ENCODE data around the gene ZNF148.

The ZNF148 gene

DNA sequence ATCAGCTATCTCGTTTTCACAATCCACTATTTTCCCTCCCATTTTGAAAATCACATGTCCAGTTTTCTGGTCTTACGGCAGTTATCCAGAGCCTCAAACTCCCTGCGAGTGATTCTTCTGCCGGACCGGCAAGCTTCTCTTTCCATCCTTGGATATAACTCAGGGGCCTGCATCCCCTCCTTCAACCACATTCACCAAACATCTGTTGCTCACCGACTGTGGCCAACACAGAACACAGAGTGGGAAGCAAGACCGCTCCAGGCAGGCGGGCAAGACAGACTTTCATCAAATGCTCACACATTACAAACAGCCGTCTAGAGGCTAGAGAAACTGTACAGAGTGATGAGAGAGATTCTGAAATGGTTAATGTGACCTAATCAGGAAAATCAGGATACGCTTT is 154.9 kb downstream of the ZNF148 start:
- H3K4me3 ChIP-seq (ENCODE audit: low read depth, low read length) = no peak overlapping the region
- TF ChIP-seq, protein P1, sequence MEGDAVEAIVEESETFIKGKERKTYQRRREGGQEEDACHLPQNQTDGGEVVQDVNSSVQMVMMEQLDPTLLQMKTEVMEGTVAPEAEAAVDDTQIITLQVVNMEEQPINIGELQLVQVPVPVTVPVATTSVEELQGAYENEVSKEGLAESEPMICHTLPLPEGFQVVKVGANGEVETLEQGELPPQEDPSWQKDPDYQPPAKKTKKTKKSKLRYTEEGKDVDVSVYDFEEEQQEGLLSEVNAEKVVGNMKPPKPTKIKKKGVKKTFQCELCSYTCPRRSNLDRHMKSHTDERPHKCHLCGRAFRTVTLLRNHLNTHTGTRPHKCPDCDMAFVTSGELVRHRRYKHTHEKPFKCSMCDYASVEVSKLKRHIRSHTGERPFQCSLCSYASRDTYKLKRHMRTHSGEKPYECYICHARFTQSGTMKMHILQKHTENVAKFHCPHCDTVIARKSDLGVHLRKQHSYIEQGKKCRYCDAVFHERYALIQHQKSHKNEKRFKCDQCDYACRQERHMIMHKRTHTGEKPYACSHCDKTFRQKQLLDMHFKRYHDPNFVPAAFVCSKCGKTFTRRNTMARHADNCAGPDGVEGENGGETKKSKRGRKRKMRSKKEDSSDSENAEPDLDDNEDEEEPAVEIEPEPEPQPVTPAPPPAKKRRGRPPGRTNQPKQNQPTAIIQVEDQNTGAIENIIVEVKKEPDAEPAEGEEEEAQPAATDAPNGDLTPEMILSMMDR (conservative IDR thresholded peaks at IDR 0.05; ENCODE audit: low read depth, low read length) = no peak
- no peak for DNase-seq (ENCODE audit: low read depth)

DNA sequence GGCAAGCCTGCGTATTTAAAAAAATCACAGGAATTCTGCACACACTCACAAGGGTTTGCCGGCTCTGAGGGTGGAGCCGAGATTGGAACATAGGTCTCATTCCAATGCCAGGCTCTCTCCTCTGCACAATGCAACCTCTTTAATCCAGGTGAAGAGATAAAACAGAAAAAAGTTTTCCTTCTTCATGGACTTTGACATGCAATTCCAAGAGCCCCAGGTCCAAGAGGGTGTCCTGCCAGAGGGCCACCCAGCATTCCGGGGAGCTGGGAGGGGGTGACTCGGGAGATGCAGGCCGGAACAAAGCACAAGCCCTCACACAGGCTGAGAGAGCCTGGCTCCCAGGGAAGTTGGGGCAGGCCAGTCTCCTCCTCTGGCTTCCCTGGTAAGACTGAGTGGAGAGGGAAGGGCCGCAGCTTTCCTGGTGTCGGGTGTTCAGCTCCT is 155.8 kb downstream of the ZNF148 start:
- TF ChIP-seq, protein P1 (conservative IDR thresholded peaks at IDR 0.05; ENCODE audit: low read depth, low read length) = no peak
- H3K4me3 ChIP-seq (ENCODE audit: low read depth, low read length) = no peak overlapping the region
- DNase-seq (ENCODE audit: low read depth) = no peak

DNA sequence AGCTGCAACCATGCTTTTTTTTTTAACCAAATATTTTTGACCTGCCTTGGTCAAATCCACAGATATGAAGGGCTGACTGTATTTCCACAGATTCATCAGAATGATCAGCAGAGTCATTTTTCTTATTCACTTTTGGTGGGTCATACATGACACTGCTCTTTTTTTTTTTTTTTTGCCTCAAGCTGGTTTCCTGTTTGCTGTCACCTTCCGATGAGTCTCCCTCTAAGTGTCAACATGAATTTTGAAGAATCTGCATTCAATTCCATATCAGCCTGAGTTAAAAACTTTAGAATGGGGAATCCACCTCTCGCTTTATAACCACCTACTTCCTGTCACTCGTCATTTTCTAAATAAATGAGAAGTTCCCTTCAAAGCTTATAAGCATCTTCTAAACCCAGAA is 160.4 kb downstream of the ZNF148 start:
- no peak overlapping the region for H3K4me3 ChIP-seq (ENCODE audit: low read depth, low read length)
- no peak for DNase-seq (ENCODE audit: low read depth)
- TF ChIP-seq, protein P1 (conservative IDR thresholded peaks at IDR 0.05; ENCODE audit: low read depth, low read length) = no peak

DNA sequence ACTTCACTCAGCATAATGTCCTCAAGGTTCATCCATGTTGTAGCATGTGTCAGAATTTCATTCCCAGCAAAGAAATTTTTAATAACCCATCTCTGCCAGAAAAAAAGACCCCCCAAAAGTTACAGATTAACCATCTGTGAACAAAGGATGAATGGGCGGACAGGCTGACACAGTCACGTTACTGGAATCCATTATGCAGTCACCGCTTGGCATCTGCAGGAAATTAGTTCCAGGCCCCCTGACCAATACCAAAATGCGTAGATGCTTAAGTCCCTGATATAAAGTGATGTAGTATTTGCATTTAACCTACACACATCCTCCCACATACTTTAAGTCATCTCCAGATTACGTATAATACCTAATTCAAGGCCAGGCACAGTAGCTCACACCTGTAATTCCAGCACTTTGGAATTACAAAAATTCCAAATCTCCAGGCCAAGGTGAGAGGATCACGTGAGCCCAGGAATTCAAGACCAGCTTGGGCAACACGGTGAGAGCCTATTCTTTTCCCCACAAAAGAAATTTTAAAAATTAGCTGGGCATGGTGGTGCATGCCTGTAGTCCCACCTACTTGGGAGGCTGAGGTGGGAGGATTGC is 161.1 kb downstream of the ZNF148 start:
- DNase-seq (ENCODE audit: low read depth) = no peak
- H3K4me3 ChIP-seq (ENCODE audit: low read depth, low read length) = no peak overlapping the region
- TF ChIP-seq, protein P1 (conservative IDR thresholded peaks at IDR 0.05; ENCODE audit: low read depth, low read length) = no peak

DNA sequence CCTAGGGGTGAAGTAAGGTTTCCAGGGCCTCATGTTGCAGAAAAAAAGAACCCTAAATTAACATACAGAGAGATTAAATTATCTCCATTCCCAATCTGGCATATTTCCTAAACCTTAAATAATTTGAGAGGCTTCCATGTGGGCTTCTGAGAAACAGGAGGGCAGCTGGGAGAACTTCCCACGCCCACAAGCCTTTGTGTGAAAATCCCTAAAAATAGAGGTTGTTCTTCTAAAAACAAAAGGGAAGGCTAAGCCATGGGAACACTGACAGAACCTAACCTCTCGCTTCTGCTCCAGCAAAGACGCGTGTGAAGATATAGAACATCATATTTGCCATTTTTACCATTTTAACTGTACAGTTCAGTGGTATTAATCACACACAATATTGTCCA is 161.8 kb downstream of the ZNF148 start:
- TF ChIP-seq, protein P1 (conservative IDR thresholded peaks at IDR 0.05; ENCODE audit: low read depth, low read length) = no peak
- no peak overlapping the region for H3K4me3 ChIP-seq (ENCODE audit: low read depth, low read length)
- no peak for DNase-seq (ENCODE audit: low read depth)

DNA sequence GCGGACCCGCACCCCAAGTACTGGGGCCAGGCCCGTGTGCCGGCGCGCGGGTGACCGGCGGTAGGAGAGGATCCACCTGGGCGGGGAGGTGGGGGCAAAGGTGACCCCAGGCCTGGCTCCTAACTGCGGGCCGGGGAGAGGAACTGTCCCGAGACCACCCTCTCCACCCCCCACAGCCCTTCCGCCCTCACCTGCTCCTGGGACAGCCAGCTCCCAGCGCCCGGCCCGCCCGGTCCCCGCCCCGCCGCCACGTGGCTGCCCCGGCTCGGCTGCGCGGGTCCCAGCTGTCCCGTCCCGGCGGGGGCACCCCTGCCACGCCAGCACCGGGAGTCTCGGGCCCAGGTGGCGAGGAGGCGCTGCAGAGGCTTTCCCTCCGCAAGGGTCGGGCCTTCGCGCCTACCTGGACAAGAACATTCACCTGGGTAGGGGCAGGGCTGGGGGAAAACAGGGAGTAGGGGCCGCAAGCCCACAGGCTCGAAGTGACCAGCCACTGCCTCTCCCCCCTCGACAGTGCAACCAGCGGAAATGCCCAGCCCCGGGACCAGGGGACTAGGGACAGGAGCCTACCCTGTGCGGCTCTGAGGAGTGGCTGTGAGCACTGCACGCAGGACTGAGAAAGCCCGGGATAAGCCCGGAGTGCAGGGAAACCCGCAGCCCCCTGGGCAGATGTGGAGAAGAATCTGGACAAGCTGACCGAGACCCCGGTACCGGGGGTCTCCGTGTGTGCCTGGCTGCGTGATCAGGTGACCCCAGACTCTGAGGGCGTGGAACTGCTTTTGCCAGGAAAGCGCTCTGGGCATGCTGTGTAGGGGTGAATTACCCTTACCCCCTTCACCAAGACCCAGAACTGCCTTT is 162.4 kb downstream of the ZNF148 start, which contains the start of gene SLC12A8:
Gene SLC12A8, minus strand, starts transcription at position 240 of the 855 bp plus-strand sequence. CDS start 1,399 bp downstream, outside the sequence.
- peak within 1 kb of the TSS; percentile 61 for H3K4me3 ChIP-seq (ENCODE audit: low read depth, low read length)
- DNase-seq (ENCODE audit: low read depth) = no peak
- TF ChIP-seq, protein P1 (conservative IDR thresholded peaks at IDR 0.05; ENCODE audit: low read depth, low read length) = no peak
